Esophagus muscularis mucosa (tissue), 4 donors: ENCODE results near the gene OR12D1.

Experiments
- EP300 ChIP-seq: sonication (generic); formaldehyde crosslinking; IDR thresholded peaks from one replicate; pipeline ENCODE4 v1.6.1; 2017; ENCODE audit warnings: antibody characterized with exemption
- POLR2A ChIP-seq: fragments of 450-650 bp; IDR thresholded peaks from one replicate; pipeline ENCODE4 v1.6.1; 2017; ENCODE audit warnings: antibody characterized with exemption, moderate library complexity, mild to moderate bottlenecking, low read depth
- TF ChIP-seq, protein P1 (sequence below), 3 experiments: fragments of 200-600 bp in 2 of 3; fragments of 450-650 bp in 1 of 3; sonication (generic) in 2 of 3; IDR thresholded peaks; one replicate each; pipeline ENCODE4 v1.5.1; 2017 to 2019; ENCODE audit warnings: antibody characterized with exemption in 3 of 3, mild to moderate bottlenecking in 2 of 3, moderate library complexity in 1 of 3

DNA sequence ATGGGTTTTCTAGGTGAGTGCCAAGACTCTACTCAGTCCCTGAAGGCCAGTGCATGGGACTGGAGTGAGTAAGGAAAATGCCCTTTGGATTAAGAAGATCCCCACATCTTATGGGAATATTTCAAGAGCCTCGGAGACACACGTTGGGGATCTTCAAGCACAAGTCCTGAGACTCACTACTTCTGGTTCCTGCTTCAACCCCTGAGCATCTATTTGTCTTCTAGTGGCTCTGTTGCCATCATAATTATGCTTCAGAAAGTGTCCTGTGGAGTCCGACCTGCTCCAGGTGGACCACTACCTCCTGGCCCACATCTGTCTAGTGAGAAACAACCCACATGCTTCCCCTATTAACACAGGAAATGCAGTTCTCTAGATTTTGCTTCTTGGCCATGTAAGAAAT, 46.0 kb upstream of the OR12D1 start, which contains the start of gene OR5V1:
- TF ChIP-seq, protein P1, sequence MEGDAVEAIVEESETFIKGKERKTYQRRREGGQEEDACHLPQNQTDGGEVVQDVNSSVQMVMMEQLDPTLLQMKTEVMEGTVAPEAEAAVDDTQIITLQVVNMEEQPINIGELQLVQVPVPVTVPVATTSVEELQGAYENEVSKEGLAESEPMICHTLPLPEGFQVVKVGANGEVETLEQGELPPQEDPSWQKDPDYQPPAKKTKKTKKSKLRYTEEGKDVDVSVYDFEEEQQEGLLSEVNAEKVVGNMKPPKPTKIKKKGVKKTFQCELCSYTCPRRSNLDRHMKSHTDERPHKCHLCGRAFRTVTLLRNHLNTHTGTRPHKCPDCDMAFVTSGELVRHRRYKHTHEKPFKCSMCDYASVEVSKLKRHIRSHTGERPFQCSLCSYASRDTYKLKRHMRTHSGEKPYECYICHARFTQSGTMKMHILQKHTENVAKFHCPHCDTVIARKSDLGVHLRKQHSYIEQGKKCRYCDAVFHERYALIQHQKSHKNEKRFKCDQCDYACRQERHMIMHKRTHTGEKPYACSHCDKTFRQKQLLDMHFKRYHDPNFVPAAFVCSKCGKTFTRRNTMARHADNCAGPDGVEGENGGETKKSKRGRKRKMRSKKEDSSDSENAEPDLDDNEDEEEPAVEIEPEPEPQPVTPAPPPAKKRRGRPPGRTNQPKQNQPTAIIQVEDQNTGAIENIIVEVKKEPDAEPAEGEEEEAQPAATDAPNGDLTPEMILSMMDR (IDR thresholded peaks at IDR 0.05): no peak
- TF ChIP-seq EP300 (no peak), POLR2A (no peak)
